CD4-positive, alpha-beta T cell treated with Interleukin-15 for 1 hour (primary cell): ENCODE results near the gene TOE1.
"Not testable (repeated sequence)": the region's sequence is repeated elsewhere in the genome, so short reads cannot be mapped to it uniquely, and the experiment has no call there.

Source experiments
- DNase-seq: peaks from one replicate; pipeline ENCODE4 v3.0.0-alpha.2; 2020

The TOE1 gene

DNA sequence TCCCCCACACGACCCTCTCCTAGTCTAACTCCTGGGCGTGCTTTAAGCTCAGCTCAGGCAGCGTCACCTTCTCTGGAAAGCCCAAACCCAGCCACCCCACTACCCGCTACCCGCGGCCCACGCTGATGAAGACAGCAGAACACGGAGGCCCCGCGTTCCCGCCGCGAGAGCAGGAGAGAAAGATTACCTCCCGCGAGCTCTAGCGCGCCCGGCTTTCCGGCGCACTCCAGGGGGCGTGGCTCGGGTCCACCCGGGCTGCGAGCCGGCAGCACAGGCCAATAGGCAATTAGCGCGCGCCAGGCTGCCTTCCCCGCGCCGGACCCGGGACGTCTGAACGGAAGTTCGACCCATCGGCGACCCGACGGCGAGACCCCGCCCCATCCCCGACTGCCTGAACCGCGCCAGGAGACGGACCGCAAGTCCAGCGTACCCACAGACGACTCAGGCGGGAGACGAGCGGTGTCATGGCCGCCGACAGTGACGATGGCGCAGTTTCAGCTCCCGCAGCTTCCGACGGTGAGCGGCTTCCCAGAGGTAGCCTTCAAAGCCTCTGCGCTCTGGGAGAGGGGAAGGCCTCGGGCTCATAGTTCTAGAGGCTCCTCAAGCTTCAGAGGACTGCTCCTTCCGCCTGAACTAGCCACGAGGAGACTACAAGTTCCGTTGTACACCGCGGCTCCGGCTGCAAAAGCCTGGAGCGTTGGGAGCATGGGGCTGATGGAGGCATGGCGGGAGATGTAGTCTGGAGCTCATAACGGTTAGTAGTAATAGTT is at the start of gene TOE1, which contains the start of gene MUTYH:
Gene TOE1, plus strand, starts transcription at position 382 of the 770 bp plus-strand sequence. Its CDS starts 83 bp downstream, at position 465.
Gene MUTYH, minus strand, starts transcription at position 652 of the 770 bp plus-strand sequence. CDS start 5,935 bp downstream, outside the sequence.
- peak; percentile 91 for DNase-seq

DNA sequence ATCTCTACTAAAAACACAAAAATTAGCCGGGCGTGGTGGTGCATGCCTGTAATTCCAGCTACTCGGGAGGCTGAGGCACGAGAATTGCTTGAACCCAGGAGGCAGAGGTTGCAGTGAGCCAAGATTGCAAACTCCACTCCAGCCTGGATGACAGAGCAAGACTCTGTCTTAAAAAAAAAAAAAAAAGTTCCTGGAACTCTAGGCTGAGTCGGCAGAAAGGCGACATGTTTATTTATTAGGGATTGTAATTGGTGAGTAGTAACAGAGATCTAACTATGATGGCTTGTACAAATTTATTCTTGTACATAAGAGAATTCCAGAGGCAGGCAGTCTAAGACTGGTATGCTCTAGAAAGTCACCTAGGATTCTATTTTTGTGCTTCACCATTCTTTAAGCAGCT is 49.0 kb upstream of the TOE1 start:
- DNase-seq, result not testable (repeated sequence)

- no peak for DNase-seq
These were observed 48.3 kb upstream of the TOE1 start for GRCh38 chr1:45291716-45292115.

DNA sequence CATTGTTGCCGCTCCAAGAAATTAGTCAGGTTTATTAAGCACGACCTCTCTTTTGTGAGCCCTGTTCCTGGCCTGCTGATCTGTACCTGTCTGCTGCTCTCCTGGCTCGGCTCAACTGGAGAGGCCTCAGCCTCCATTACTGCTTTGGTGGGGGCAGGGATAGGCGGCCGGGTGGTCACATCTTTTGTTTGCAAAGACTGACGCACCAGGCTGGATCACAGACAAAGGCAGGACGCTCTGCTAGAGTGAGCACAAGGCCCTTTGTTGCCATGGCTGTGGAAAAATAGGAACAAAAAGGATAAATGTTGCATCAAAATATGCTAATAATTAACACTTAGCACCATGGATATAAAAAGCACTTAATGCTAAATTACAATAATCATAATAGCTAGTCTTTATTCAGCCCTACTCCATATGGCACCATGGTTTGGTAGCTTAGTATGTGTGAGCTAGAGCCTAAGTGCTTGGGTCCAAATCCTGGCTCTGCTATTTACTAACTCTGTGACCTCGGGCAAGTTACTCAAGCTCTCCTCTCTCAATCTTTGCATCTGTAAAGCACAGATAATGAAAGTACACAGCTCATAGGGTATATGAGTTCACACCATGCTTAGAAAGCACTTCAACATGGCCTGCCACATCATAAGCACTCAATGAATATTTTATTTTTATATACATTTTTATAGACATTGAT is 42.2 kb upstream of the TOE1 start:
- no peak for DNase-seq

GRCh38 chr1:45299296-45299695 is 40.7 kb upstream of the TOE1 start:
- DNase-seq, result no peak

DNA sequence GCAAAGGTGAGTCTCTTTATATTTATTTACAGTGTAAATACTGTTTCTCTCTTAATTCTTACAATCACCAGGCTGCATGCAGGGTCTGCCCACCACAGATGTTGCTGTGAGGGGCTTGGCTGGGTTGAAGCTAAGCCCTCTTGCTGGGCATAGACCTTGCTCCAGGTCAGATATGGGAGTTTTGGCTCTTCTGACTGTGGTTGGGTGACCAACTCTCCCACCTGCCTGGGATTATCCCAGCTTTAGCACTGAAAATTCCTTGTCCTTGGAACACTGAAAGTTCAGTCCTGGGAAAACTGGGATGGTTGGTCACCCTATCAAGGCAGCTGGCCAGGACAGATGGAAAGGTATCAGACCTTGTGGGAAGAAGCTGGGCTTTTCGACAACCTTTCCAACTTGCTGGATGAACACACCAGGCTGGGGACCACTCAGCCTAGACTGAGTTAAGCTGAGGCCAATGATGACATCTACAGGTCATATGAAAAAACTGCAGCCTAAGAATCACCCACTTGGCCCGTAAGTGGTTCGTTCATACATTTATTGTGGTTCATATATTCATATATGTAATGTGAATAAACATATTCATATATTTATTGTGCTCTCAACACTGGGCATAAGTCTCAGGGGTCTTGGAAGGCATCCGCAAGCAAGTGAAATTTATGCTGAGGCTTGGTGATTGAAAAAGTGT is 39.8 kb upstream of the TOE1 start:
- peak; percentile 50 for DNase-seq

- DNase-seq, result no peak
These were observed 39.3 kb upstream of the TOE1 start for GRCh38 chr1:45300669-45300997.

DNA sequence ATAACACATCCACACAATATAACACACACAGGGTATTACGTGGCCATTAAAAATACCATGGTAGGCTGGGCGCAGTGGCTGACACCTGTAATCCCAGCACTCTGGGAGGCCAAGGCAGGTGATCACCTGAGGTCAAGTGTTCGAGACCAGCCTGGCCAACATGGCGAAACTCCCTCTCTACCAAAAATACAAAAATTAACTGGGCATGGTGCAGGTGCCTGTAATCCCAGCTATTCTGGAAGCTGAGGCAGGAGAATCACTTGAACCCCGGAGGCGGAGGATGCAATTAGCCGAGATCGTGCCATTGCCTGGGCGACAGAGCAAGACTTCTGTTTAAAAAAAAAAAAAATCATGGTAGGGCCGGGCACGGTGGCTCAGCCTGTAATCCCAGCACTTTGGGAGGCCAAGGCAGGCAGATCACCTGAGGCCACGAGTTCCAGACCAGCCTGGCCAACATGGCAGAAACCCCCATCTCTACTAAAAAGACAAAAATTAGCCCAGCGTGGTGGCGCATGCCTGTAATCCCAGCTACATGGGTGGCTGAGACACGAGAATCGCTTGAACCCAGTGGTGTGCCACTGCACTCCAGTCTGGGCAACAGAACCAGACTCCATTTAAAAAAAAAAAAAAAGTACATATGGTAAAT is 37.3 kb upstream of the TOE1 start:
- DNase-seq, result no peak

GRCh38 chr1:45303520-45304310 is 36.3 kb upstream of the TOE1 start:
- peak; percentile 98 for DNase-seq

DNA sequence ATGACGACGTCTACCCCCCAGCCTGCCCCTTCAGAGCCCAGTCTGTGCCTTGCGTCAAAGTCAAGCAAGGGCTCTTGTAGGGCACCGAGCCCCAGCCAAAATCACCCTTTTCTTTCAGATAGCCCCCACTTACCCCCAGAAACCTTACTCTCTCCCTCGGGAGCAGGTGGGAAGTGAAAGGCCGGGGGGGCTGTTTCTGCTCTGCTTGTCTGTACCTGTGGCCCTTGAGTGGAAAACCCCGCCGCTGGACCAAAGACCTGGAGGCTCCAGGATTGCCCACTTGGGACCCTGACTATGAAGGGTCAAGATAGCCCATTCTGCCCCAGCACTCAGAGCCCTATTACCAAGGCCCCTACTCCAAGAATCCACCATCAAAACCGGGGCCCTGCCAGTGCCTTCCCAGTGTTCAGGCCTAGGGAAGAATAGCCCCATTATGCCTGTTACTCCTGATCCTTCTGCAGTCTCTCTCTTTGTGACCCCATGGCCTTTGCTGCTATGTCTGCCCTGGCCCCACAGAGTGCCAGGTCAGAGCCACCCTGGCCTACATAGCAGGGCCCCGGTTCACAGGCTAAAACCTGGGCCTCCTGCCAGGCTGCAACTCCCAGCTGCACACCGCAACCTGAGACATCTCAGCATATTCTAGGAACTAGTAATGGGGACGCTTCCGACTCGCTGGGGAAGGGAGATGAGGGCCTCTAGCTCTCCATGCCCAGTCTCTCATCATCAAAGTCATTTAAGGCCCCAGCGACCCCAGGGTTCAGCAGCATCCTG is 35.5 kb upstream of the TOE1 start:
- no peak for DNase-seq

DNA sequence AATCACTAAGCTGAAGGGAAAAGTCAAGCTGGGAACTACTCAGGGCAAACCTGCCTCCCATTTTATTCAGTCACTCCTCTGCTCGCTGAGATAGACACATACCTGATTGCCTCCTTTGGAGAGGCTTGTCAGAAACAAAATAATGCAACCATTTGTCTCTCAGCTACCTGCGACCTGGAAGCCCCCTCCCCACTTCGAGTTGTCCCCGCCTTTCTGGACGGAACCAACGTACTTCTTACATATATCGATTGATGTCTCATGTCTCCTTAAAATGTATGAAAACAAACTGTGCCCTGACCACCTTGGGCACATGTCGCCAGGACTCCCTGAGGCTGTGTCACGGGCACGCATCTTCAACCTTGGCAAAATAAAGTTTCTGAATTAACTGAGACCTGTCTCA is 34.7 kb upstream of the TOE1 start:
- DNase-seq, result no peak

- DNase-seq, result no peak
These were observed 33.7 kb upstream of the TOE1 start for GRCh38 chr1:45306319-45306718.

- no peak for DNase-seq
These were observed 33.1 kb upstream of the TOE1 start for GRCh38 chr1:45306905-45307304.

GRCh38 chr1:45314266-45314665 is 25.7 kb upstream of the TOE1 start:
- DNase-seq, result no peak

- no peak for DNase-seq
These were observed 22.8 kb upstream of the TOE1 start for GRCh38 chr1:45317166-45317565.

GRCh38 chr1:45319761-45320160 is 20.2 kb upstream of the TOE1 start:
- no peak for DNase-seq

DNA sequence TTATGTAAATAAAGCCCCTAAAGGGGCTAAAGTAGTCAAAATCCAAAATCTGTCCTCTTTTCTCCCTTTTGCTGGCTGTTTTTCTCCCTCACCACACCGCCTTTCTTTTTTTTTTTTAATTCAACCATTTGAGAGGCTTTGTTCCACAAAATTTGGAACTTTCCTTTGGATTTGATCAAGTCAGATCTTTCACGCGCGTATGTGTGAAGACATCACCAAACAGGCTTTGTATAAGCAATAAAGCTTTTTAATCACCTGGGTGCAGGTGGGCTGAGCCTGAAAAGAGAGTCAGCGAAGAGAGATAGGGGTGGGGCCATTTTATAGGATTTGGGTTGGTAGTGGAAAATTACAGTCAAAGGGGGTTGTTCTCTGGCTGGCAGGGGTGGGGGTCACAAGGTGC is 18.5 kb upstream of the TOE1 start:
- DNase-seq, result no peak

- DNase-seq, result no peak
These were observed 17.4 kb upstream of the TOE1 start for GRCh38 chr1:45322486-45323040.

DNA sequence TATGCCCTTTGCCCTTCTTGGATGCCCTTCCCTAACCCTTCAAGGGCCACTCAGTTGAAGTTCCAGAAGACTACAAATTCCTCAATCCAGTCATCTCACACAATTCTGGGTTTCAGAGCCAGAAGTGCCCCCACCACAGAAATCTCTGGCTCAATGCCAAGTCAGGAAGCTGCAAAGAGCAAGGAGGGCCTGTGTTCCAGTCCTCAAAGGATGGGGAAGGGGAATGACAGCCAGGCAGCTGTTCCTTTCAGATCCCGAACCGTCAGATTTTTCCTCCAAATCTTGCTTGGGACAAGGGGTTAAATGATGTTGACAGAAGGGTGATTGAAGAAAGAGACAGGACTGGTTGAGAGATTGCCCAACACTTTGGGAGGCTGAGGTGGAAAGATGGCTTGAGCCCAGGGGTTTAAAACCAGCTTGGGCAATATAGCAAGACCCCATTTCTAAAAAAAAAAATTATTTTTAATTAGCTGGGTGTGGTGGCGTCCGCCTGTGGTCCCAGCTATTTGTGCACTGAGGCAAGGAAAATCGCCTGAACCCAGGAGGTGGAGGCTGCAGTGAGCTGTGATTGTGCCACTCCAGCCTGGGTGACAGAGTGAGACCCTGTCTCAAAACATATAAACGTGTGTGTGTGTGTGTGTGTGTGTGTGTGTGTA is 14.0 kb upstream of the TOE1 start:
- no peak for DNase-seq
